Stomach (tissue), 9 donors: ENCODE data around the gene MYOM1. TPM values are rescaled to one million over a fixed set of nuclear protein-coding genes. Genes with fewer than 3 reads are reported as not detected.
A peak's percentile ranks its signal among the peaks of the same experiment; 100 is the strongest.

Experiments
- DNase-seq, 2 donors: peaks; one replicate each; pipeline versions ENCODE4 v3.0.0 to v3.0.0-alpha.2; 2013 to 2019
- H3K27ac ChIP-seq, 5 donors: fragments of 200-600 bp in 4 of 5; sonication (generic) in 4 of 5; one replicate each; pipeline ENCODE4 v1.5.1; 2013 to 2019; ENCODE audit warnings: mild to moderate bottlenecking in 1 of 5, moderate library complexity in 1 of 5
- H3K27me3 ChIP-seq, 3 donors: fragments of 200-600 bp; sonication (generic); one replicate each; pipeline ENCODE4 v1.5.1; 2017 to 2019; ENCODE audit warnings: mixed run types in 1 of 3
- H3K36me3 ChIP-seq, 4 donors: fragments of 200-600 bp; sonication (generic); 1 replicate in 3 of 4; 2 replicates in 1 of 4; pipeline ENCODE4 v1.5.1; 2016 to 2019
- H3K4me1 ChIP-seq, 4 donors: fragments of 200-600 bp; sonication (generic); one replicate each; pipeline ENCODE4 v1.5.1; 2016 to 2019
- H3K4me3 ChIP-seq, 4 donors: fragments of 200-600 bp; sonication (generic) in 3 of 4; one replicate each; pipeline ENCODE4 v1.5.1; 2016 to 2019; ENCODE audit warnings: mild to moderate bottlenecking in 1 of 4
- H3K9me3 ChIP-seq, 4 donors: fragments of 200-600 bp; sonication (generic); one replicate each; pipeline ENCODE4 v1.5.1; 2016 to 2019
- CTCF ChIP-seq, 7 experiments: fragments of 450-650 bp in 4 of 7; fragments of 200-600 bp in 3 of 7; sonication (generic) in 3 of 7; IDR thresholded peaks; one replicate each; pipeline ENCODE4 v1.5.1; 2016 to 2019; ENCODE audit warnings: antibody characterized with exemption in 7 of 7, control low read depth in 2 of 7, mild to moderate bottlenecking in 1 of 7
- EP300 ChIP-seq: sonication (generic); formaldehyde crosslinking; IDR thresholded peaks from one replicate; pipeline ENCODE4 v1.6.1; 2017; ENCODE audit warnings: antibody characterized with exemption
- POLR2A ChIP-seq, 4 donors: fragments of 450-650 bp; IDR thresholded peaks; one replicate each; pipeline ENCODE4 v1.6.1; 2016; ENCODE audit warnings: antibody characterized with exemption in 4 of 4, control low read depth in 2 of 4, mild to moderate bottlenecking in 1 of 4, moderate library complexity in 1 of 4
- POLR2AphosphoS5 ChIP-seq, 3 donors: sonication (generic); formaldehyde crosslinking; IDR thresholded peaks; one replicate each; pipeline ENCODE4 v1.6.1; 2016; ENCODE audit warnings: antibody characterized with exemption in 3 of 3
- WGBS, 5 donors: extraction: QIAGEN DNeasy Blood & Tissue Kit in 3 of 5; methylation state at CpG; one replicate each; pipeline versions ENCODE4 v1.1.5 to v1.1.7; 2013 to 2018; 5-methylcytosine and 5-hydroxymethylcytosine counted together
- intact Hi-C: fragments of 100-400 bp; cut with DNase I; formaldehyde crosslinking; loops from one replicate; pipeline ENCODE4 v1.15.1; 2023; ENCODE audit warnings: low total_unique reads
- polyA plus RNA-seq, 3 donors: library from polyadenylated mRNA; stranded (reverse); fragments of 200-250 nt; gene quantifications; one replicate each; pipeline ENCODE4 v1.2.3, GENCODE V29; 2013
- total RNA-seq, 5 donors: library from RNA; depleted of rRNA; stranded (reverse); fragments of >200 nt; gene quantifications; one replicate each; pipeline versions ENCODE4 v1.1.0 to v1.2.3, GENCODE V29; 2014 to 2016
- donor health status: healthy with polysubstance abuse.
- donor health status: Bipolar disorder and iron deficiency.
- donor health status: healthy.

The MYOM1 gene
- total and polyA plus RNA-seq, 8 donors: 1.2 to 37.9 (median 3.5) TPM

- intact Hi-C loops: no loop called here
- TF ChIP-seq POLR2A (IDR thresholded peaks at IDR 0.05) (no peak), EP300 (no peak), POLR2AphosphoS5 (IDR thresholded peaks at IDR 0.05) (no peak), CTCF (IDR thresholded peaks at IDR 0.05) (no peak)
- no peaks in the 10 kb centered on the region for H3K9me3 ChIP-seq
- H3K27ac ChIP-seq: peak overlapping the region in 4 of 5 donors; percentile 78 to 88 (median 80)
- no peaks in the 10 kb centered on the region for H3K36me3 ChIP-seq
- peaks cover 16 to 35% (median 24%) of the 10 kb centered on the region in 4 donors for H3K4me1 ChIP-seq
- 56 to 72% (median 65%) methylated on average over 4 of the region's 4 CpGs for WGBS, 5 donors
- H3K27me3 ChIP-seq: no peaks in the 10 kb centered on the region
- DNase-seq: no peak
- no peak overlapping the region for H3K4me3 ChIP-seq
Observed at GRCh38 chr18:3046216-3046808, 173.5 kb downstream of the MYOM1 start.

- H3K27ac ChIP-seq: peak overlapping the region; percentile 78 to 91 (median 82)
- no peaks in the 10 kb centered on the region for H3K9me3 ChIP-seq
- no peak overlapping the region for H3K4me3 ChIP-seq
Observed at GRCh38 chr18:3044931-3045698, 174.7 kb downstream of the MYOM1 start.

GRCh38 chr18:3042379-3042778 lies 177.4 kb downstream of the MYOM1 start:
- Histone ChIP-seq H3K27me3 (no peaks in the 10 kb centered on the region), H3K9me3 (no peaks in the 10 kb centered on the region), H3K4me1 (peaks cover 19 to 38% (median 22%) of the 10 kb centered on the region in 4 donors), H3K4me3 (no peak overlapping the region), H3K36me3 (no peaks in the 10 kb centered on the region), H3K27ac (peak overlapping the region; percentile 78 to 88 (median 80))
- intact Hi-C loops: no loop called here
- DNase-seq: no peak
- peak in 1 of 3 donors; percentile 9 for TF ChIP-seq POLR2AphosphoS5 (IDR thresholded peaks at IDR 0.05)
- no peak for TF ChIP-seq EP300
- no peak for TF ChIP-seq POLR2A (IDR thresholded peaks at IDR 0.05)
- WGBS, 5 donors: 29 to 72% (median 38%) methylated on average over 2 of the region's 2 CpGs

More at GRCh38 chr18:3044931-3045698, 174.7 kb downstream of the MYOM1 start:
- no peaks in the 10 kb centered on the region for H3K27me3 ChIP-seq
- peak; percentile 87 to 90 for DNase-seq
- WGBS, 5 donors: 12 to 25% (median 20%) methylated on average over 12 of the region's 12 CpGs
- intact Hi-C loops: no loop called here
- TF ChIP-seq POLR2A (IDR thresholded peaks at IDR 0.05): no peak
- peak in 1 of 3 donors; percentile 37 for TF ChIP-seq POLR2AphosphoS5 (IDR thresholded peaks at IDR 0.05)
- no peaks in the 10 kb centered on the region for H3K36me3 ChIP-seq
- H3K4me1 ChIP-seq: peaks cover 14 to 30% (median 21%) of the 10 kb centered on the region in 4 donors

GRCh38 chr18:3041843-3042242 lies 177.9 kb downstream of the MYOM1 start:
- intact Hi-C loops: no loop called here
- H3K9me3 ChIP-seq: no peaks in the 10 kb centered on the region
- H3K27me3 ChIP-seq: no peaks in the 10 kb centered on the region
- no peak for DNase-seq
- no peak overlapping the region for H3K4me3 ChIP-seq
- 75 to 84% (median 79%) methylated on average over 5 of the region's 5 CpGs for WGBS, 5 donors
- TF ChIP-seq POLR2AphosphoS5 (IDR thresholded peaks at IDR 0.05): no peak
- no peak for TF ChIP-seq POLR2A (IDR thresholded peaks at IDR 0.05)
- no peak for TF ChIP-seq CTCF (IDR thresholded peaks at IDR 0.05)
- no peak for TF ChIP-seq EP300
- H3K27ac ChIP-seq: peak overlapping the region; percentile 78 to 88 (median 80)
- H3K4me1 ChIP-seq: peaks cover 19 to 43% (median 22%) of the 10 kb centered on the region in 4 donors
- H3K36me3 ChIP-seq: no peaks in the 10 kb centered on the region

GRCh38 chr18:3040881-3041280 lies 178.9 kb downstream of the MYOM1 start:
- Histone ChIP-seq H3K4me3 (no peak overlapping the region), H3K27ac (peak overlapping the region in 2 of 5 donors; percentile 79 to 88), H3K36me3 (no peaks in the 10 kb centered on the region), H3K9me3 (no peaks in the 10 kb centered on the region), H3K27me3 (no peaks in the 10 kb centered on the region), H3K4me1 (peaks cover 16 to 43% (median 21%) of the 10 kb centered on the region in 4 donors)
- WGBS, 5 donors: 93 to 99% (median 97%) methylated on average over 7 to 8 of the region's 8 CpGs
- DNase-seq: no peak
- TF ChIP-seq CTCF (IDR thresholded peaks at IDR 0.05) (no peak), POLR2A (IDR thresholded peaks at IDR 0.05) (no peak), POLR2AphosphoS5 (IDR thresholded peaks at IDR 0.05) (no peak), EP300 (no peak)
- intact Hi-C loops: no loop called here
